ENCODE data around the gene PLSCR3.
A peak's percentile ranks its signal among the peaks of the same experiment; 100 is the strongest.

GRCh38 chr17:7436556-7437368, 42.4 kb upstream of the PLSCR3 start:
- TF ChIP-seq, protein P1, sequence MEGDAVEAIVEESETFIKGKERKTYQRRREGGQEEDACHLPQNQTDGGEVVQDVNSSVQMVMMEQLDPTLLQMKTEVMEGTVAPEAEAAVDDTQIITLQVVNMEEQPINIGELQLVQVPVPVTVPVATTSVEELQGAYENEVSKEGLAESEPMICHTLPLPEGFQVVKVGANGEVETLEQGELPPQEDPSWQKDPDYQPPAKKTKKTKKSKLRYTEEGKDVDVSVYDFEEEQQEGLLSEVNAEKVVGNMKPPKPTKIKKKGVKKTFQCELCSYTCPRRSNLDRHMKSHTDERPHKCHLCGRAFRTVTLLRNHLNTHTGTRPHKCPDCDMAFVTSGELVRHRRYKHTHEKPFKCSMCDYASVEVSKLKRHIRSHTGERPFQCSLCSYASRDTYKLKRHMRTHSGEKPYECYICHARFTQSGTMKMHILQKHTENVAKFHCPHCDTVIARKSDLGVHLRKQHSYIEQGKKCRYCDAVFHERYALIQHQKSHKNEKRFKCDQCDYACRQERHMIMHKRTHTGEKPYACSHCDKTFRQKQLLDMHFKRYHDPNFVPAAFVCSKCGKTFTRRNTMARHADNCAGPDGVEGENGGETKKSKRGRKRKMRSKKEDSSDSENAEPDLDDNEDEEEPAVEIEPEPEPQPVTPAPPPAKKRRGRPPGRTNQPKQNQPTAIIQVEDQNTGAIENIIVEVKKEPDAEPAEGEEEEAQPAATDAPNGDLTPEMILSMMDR (IDR thresholded peaks at IDR 0.05), result no peak
- TF ChIP-seq ZNF121 (CRISPR knock-in tag; IDR thresholded peaks at IDR 0.05) (no peak), NFE2L1 (CRISPR knock-in tag; IDR thresholded peaks at IDR 0.05) (0 out of 2 replicates have a peak, but pooled peaks have one; percentile 74), RORB (CRISPR knock-in tag; IDR thresholded peaks at IDR 0.05) (no peak), TEAD1 (CRISPR knock-in tag; IDR thresholded peaks at IDR 0.05) (peak; percentile 87), FOXJ3 (CRISPR knock-in tag; IDR thresholded peaks at IDR 0.05; ENCODE audit: borderline replicate concordance) (no peak), GTF2I (CRISPR knock-in tag; conservative IDR thresholded peaks at IDR 0.05) (no peak), NR3C1 (CRISPR knock-in tag; conservative IDR thresholded peaks at IDR 0.05; ENCODE audit: low read depth) (peak; percentile 87; the same call in 1 of the 2 replicates), SOX15 (CRISPR knock-in tag; IDR thresholded peaks at IDR 0.05) (no peak)
- TF ChIP-seq, protein P2, sequence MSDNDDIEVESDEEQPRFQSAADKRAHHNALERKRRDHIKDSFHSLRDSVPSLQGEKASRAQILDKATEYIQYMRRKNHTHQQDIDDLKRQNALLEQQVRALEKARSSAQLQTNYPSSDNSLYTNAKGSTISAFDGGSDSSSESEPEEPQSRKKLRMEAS (CRISPR knock-in tag; IDR thresholded peaks at IDR 0.05), result peak; percentile 91

Measured in WTC11 (cell line).